NCI-H2171 treated with DMSO at 0.1 percent for 48 hours (cell line): Measurements from ENCODE around the gene UBE2J2.
"Not testable (repeated sequence)": the region's sequence is repeated elsewhere in the genome, so short reads cannot be mapped to it uniquely, and the experiment has no call there.

ENCODE experiments used
- DNase-seq: peaks from one replicate; lab custom pipeline; 2025; lab: John Stamatoyannopoulos, UW

The UBE2J2 gene

GRCh38 chr1:1255611-1256010 is 18.0 kb downstream of the UBE2J2 start:
- no peak for DNase-seq

- no peak for DNase-seq
Observed at GRCh38 chr1:1255078-1255477, 18.6 kb downstream of the UBE2J2 start.

DNA sequence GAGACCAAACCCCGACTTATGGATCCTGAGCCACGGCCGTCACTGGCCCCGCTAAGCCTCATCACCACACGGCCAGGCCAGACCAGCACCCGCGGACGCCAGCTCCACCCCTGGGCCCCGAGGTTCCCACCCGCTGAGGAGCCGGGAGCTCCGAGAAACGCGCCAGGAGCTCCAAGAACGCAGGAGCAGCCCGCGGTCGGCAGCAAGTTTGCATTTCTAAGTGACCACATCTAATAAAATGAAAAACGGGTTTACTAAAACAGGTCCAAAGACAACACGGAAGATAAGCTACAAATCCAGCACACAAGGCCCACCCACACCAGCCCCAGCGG is 19.0 kb downstream of the UBE2J2 start:
- no peak for DNase-seq

DNA sequence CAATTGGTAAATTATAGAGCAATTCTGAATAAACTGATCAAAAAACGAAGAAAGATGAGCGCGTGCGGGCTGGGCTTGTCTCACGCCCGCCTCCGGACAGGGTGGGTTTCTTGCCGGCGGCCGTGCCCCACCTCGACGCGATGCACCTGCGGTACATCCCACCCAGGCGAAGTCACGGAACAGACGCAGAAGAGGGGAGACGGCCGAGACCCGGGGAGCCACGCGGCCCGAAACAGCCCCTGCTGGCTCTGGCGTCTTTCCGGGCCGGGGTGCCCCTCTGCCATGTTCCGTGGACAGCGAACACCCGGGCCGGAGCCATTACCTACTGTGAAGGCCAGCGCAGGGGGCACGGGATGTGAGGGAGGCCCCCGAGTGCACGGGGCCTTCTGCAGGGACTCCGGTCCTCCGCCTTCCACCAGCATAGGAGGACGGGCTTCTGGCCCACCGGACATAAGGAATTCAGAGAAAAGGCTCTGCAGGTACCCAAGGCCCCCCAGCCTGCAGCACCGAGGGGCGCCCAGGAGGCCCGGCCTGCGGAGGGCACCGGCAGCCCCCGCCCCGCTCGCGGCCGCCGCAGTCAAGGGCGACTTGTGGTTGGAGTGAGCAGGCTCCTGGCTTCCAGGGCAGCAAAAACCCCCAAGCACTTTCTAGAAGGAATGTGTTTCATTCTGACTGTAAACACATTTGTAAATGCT is 19.5 kb downstream of the UBE2J2 start:
- DNase-seq: no peak

GRCh38 chr1:1253314-1253713 is 20.3 kb downstream of the UBE2J2 start:
- DNase-seq: no peak

DNA sequence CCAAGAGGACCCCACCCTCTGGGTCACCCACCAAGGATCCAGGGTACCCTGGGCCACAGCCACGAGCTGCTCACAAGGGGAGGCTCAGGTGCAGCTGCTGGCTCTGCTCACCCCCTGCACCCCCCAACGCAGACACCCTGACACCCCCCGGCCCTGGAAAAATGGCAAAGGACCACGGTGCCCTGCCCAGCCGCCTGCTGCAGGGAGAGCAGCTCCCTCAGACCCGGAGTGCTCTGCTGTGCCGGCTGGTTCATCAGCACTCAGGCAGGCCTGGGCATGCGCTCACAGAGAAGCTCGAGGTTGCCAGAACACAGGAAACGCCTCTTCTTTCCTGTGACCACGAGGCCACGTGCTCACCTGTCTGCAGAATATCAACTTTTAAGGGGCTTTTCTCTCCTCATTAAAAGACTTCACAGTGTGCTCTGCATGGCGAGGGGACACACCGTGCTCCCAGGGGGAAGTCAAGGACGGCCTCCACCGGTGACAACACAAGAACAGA is 22.8 kb downstream of the UBE2J2 start:
- DNase-seq: peak; percentile 83

DNA sequence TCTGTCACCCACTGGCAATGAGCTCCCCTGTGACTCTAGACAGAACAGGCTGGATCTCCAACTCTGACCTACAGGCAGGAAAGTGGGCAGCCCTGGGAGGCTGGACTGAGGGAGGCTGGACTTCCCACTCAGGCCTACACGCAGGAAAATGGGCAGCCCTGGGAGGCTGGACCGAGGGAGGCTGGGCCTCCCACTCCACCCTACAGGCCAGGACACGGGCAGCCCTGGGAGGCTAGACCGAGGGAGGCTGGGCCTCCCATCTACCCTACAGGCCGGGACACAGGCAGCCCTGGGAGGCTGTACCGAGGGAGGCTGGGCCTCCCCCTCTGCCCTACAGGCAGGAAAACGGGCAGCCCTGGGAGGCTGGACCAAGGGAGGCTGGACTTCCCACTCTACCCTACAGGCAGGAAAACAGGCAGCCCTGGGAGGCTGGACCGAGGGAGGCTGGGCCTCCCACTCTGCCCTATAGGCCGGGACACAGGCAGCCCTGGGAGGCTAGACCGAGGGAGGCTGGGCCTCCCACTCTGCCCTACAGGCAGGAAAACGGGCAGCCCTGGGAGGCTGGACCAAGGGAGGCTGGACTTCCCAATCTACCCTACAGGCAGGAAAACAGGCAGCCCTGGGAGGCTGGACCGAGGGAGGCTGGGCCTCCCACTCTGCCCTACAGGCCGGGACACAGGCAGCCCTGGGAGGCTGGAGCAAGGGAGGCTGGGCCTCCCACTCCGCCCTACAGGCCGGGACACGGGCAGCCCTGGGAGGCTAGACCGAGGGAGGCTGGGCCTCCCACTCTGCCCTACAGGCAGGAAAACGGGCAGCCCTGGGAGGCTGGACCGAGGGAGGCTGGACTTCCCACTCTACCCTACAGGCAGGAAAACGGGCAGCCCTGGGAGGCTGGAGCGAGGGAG is 25.4 kb downstream of the UBE2J2 start:
- DNase-seq: not testable (repeated sequence)

DNA sequence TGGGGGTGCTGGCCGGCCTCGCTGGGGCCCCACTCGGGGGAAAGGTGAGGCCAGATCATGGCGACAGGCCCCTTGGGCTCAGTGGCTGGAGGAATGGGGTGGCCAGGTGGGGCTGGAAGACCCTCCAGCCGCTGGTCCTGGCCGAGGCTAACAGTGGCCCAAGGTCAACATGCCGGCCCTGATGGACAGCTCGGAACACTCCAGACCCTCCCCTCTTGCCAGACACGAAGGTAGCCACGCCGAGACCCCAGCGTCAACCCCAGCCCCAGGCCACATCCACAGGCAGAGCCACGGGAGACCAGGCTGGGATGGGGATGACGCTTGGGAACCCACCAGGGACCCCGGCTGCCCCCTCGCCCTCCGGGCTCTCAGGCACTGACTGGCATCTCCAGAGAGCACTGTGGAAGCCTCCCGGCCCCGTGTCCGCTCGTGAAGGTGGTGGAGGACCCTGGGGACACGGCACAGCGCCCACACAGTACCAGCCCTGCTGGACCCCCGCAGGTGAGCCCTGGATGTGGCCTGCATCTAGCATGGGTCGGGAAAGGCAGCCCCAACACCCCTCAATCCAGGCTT is 26.2 kb downstream of the UBE2J2 start:
- DNase-seq: no peak

DNA sequence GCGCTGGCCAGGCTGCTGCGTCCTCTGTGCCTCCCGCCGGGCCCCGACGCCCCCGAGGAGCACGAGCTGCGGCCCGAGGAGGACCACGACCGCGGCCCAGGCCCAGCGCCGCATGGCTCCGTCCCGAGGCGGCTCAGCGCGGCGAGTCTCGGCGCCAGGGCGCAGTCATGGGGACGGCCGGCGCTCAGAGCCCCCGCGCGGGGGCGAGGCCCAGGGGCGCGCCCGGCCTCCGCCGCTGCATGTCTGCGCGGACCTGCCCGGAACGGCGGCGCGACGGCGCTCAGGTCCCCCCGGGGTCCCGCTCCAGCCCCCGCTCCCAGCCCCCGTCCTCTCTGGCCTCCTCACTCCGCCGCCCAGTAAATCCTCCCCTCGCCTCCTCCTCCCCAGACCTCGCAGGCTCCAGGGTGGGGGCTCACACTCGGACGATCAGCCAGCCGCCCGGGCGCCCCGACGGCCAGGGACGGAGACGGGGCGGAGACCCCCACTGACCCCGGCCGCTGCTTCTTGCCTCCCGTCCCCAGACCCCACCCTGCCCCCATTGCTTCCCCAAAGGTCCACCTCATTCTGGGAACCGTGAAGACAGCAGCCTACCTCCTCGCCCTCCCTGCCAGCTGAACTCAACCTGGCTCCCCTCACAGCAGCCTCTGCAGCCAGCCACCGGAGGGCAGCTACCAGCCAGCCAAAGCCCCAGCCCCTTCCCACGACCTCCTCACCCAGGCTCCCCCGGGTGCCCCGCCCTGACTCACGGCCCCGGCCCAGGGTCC is 26.9 kb downstream of the UBE2J2 start, which contains the start of gene C1QTNF12:
C1QTNF12 (minus strand) TSS at position 146 of the 764 bp plus-strand sequence; CDS start at position 114, 32 bp downstream.
- no peak for DNase-seq

GRCh38 chr1:1245817-1246576 is 27.7 kb downstream of the UBE2J2 start:
- no peak for DNase-seq

GRCh38 chr1:1245178-1245816 is 28.4 kb downstream of the UBE2J2 start:
- DNase-seq: no peak

DNA sequence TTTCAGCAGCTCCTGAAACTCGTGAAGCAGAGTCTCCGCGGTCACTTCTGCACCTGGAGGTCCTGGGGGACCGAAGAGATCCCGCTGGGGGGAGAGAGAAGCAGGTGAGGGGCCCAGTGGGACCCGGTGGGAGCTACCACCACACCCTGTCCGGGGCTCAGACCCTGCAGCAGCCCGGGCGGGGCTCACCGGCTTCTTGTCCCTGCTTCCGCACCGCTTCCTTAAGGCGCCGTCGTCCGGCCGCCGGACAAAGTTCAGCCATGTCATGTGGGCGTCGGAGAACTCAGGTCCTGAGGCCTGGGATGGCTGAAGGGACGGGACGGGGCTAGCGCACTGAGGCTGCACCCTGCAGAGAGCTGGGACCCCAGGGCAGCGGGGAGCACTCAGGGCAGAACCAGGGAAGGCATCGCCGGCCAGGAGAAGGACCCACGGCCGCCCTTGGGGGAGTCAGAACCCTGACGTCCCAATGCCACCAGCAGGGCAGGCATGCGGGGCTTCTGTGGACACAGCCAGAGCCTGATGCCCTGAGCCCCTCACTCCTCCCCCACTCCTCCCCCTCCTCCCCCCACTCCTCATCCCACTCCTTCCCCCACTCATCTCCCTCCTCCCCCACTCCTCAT is 29.4 kb downstream of the UBE2J2 start:
- DNase-seq: no peak

DNA sequence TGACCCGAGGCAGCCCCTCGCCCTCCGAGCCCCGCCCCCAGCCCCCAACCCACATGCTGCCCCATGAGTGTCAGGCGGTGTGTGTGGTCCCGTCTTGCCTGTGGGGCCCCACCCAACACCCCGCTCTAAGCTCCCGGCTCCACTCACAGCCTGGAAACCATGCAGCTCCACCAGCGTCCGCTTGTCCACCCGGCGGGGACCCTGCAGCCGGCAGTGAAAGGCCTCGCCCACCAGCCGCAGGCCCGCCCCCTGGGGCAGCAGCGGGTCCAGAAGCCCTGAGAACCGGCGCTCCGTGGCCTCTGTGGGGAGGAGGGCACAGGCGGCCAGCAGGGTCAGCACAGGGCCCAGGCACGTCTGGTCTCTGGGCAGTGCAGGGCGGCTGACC is 29.9 kb downstream of the UBE2J2 start:
- no peak for DNase-seq

- DNase-seq: no peak
Observed at GRCh38 chr1:1243266-1243660, 30.4 kb downstream of the UBE2J2 start.

DNA sequence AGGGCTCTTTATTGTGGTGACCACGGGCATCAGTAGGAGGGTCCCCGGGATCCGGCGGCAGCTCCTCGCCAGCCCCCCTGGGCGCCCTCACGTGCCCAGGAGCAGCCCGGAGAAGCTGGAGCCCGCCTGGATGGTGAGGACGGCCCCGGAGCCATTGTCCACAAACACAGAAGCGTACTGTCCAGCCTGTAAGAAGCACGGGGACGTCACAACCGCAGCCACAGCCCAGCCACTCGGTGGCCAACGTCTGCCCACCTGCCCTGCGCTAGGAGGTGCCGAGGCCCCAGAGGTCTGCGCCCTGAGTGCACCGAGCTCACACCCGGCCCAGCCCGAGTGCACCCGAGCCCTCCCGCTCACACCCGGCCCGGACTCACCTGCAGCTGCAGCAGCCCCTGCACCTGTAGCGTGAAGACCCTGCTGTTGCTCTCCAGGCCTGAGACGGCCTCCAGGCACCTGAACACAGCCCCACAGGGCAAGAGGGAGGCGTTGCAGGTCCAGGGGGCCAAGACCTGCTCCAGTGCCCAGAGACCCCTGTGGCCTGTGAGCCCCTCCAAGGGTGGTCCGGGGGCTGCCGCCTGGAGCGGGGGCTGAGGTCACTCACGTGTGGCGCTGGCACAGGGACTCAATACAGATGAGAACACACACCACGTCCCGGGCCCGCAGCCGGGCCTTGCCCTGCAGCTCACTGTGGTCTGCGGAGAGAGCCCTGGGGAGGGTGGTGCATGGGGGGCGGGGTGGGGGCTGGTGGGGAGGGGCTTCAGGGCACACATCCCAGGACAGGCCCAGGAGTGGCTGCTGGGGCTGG is 31.0 kb downstream of the UBE2J2 start:
- DNase-seq: no peak

GRCh38 chr1:1241588-1242219 is 31.9 kb downstream of the UBE2J2 start:
- no peak for DNase-seq

GRCh38 chr1:1240822-1241587 is 32.6 kb downstream of the UBE2J2 start:
- DNase-seq: peak; percentile 49

DNA sequence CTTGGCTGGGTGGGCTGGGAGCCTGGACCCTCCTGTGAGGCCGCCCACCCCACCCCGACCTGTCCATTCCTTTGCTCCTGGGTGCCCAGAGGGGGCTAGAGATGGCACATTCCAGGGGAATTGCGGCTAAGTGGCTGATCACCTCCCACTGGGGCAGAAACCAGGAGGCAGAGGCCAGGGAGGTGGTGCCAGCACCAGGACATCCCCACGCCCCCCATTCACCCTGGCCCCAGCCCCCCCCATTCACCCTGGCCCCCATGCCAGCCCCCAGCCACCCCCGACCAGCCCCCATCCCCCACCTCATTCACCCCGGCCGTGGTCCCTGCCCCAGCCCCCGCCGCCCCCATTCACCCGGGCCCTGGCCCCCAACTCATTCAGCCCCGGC is 33.3 kb downstream of the UBE2J2 start:
- DNase-seq: no peak
